Fibroblast of gingiva (primary cell): ENCODE measurements around the gene DNAAF8.
"Not testable (repeated sequence)": the region's sequence is repeated elsewhere in the genome, so short reads cannot be mapped to it uniquely, and the experiment has no call there.

Experiments used
- DNase-seq: peaks from one replicate; pipeline ENCODE4 v3.0.0-alpha.2; 2011; ENCODE audit warnings: low read depth

DNAAF8 gene

DNA sequence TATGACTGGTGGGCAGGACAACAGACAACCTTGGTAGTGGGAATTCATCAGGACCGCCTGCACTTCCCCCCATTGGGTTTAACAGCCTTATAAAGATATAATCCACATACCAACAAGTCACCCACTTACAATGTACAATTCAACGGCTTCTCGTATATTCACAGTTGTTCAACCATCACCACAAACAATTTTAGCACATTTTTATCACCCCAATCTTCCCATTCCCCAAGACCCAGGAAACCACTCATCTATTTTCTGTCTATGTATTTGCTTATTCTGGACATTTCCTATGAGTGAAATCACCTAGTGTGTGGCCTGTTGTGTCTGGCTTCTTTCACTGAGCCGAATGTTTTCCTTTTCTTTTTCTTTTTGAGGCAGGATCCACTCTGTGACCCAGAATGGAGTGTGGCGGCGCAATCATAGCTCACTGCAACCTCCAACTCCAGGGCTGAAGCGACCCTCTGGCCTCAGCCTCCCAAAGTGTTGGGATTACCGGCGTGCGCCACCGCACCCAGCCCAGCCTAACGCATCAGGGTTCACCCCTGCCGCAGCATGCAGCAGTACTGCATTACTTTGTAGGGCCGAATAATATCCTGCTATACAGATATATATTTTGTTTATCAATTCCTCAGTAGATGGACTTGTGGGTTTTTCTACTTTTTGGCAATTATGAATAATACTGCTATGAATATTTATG, 11.1 kb upstream of the DNAAF8 start:
- no peak for DNase-seq

DNA sequence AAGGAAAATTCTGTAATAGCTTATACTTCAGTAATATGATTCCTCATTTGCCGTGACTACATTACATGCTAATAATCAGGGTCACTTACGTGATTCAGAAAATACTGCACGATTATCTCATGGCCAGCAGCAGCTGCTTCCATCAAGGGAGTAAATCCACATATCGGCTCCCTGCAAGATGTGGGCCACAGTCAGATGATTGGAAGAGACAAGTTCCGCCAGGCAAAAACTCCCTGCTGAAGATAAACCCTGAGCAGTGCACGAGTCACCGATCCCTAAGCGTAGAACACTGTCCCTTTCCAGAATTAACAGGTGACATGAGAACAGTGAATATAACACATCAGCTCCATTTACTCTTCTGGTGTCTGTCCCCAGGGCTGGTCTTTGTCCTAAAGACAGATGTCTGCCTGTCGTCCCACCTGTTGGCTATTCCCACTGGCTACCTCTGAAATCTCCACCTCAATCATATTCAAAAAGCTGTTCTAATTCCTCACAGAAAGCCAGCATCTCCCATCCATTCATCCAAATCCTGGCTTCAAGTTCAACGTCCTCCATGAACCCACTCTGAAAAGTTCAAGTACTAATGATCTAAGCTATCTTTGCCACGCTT, 9.6 kb upstream of the DNAAF8 start:
- no peak for DNase-seq

- no peak for DNase-seq
Observed at GRCh38 chr16:4726616-4727015, 7.7 kb upstream of the DNAAF8 start.

DNA sequence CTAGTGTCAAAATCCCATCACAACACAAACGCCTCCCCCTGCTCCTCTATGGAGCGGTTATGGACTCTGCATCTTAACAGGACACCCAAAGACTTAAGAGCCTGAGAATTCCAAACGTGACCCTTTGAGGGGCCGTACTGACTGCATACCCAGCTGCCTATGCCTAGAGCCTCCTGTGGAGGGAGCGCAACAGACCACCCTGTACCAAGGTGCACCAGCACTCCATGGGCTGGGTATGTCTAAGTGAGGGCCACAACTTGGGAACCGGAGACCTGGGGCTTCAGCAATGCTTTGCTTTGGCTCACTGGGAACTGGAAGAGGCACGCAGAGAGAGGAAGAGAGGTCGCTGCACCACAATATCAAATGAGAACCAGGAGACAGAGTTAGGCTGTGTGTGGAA, 5.7 kb upstream of the DNAAF8 start:
- no peak for DNase-seq

- no peak for DNase-seq
Observed at GRCh38 chr16:4729876-4730275, 4.5 kb upstream of the DNAAF8 start.

GRCh38 chr16:4733211-4733742, 1.1 kb upstream of the DNAAF8 start:
- DNase-seq: no peak

- no peak for DNase-seq
Observed at GRCh38 chr16:4733747-4734062, 632 bp upstream of the DNAAF8 start.

GRCh38 chr16:4734730-4735535, 596 bp downstream of the DNAAF8 start:
- peak; percentile 74 for DNase-seq

DNA sequence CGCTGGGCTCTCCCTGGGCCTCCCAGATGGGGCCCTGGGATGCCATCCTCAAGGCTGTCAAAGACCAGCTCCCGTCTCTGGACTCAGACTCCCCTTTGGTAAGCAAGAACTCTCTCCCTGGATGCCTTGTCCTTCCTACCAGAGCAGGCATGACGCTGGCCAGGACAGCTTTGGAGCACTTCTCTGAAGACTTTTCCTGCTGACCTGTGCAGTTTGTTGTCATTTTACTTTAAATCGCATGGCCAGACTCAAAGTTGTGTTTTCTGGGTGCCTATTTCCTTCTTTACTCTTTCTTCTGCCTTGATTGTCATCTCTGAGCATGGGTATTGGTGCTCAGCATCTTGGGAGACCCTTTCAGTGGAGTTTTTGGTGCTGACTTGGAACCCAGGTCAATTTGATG, 2.2 kb downstream of the DNAAF8 start:
- DNase-seq: no peak

DNA sequence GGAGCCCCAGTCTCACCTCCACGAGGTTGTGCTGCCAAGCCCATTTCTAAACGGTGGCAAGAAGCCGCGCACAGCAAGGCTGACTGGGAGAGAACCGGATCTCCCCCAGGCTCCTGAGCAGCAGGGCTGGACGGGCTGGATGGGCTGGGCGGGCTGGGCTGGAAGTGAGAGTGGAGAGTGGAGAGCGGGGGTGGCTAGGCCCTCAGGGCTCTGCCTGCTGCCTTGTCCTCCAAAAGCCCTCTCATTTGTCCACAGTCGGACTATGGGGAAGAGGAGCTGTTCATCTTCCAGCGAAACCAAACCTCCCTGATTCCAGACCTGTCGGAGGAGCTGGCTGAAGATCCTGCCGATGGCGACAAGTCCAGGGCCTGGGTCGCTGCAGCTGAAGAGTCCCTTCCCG, 3.2 kb downstream of the DNAAF8 start:
- no peak for DNase-seq

DNA sequence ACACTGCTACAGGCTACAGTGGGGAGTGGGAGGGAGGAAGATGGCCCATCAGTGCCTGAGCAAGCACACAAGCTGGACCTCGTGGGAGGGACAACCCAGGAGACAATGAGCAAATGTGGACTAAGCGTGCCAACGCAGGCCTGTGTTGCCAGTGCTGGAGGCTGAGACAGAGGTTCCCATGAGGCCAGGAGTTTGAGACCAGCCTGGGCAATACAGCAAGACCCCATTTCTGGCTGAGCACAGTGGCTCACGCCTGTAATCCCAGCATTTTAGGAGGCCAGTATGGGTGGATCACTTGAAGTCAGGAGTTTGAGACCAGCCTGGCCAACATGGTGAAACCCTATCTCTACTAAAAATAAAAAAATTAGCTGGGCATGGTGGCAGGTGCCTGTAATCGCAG, 4.0 kb downstream of the DNAAF8 start:
- DNase-seq: not testable (repeated sequence)

GRCh38 chr16:4743226-4743878, 9.0 kb downstream of the DNAAF8 start:
- DNase-seq: no peak

DNA sequence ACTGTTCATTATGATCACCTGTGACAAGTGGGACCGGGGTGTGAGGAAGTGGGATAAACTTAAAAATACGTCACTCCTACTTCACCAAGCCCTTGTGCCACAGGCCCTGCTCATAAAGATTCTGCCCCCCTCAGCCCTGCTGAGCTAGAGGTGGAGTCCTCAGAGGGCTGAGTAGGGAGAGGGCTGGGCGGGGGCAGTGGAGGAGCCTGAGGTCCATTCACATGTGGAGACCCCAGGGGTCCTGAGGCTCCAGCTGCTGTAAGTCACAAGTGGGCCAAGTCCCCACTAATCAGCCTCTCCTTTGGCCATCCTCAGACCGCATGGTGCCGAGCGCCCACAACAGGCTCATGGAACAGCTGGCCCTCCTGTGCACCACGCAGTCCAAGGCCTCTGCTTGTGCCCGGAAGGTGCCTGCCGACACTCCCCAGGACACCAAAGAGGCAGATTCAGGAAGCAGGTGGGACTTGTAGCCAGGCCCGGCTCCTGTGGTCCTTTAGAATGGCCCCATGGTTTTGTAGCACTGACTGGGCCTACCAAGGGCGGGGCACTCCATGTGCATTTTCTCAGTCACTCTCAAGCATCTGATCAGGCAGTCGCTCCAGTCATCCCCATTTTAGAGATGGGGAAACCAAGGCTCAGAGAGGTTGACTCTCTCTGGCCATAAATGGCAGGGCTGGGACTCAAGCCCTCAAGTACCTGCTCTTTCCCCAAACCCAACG, 10.4 kb downstream of the DNAAF8 start:
- DNase-seq: no peak

GRCh38 chr16:4745274-4745569, 10.9 kb downstream of the DNAAF8 start:
- no peak for DNase-seq

GRCh38 chr16:4746215-4746614, 11.9 kb downstream of the DNAAF8 start:
- no peak for DNase-seq

- peak; percentile 77 for DNase-seq
Observed at GRCh38 chr16:4746991-4747574, 12.7 kb downstream of the DNAAF8 start.

DNA sequence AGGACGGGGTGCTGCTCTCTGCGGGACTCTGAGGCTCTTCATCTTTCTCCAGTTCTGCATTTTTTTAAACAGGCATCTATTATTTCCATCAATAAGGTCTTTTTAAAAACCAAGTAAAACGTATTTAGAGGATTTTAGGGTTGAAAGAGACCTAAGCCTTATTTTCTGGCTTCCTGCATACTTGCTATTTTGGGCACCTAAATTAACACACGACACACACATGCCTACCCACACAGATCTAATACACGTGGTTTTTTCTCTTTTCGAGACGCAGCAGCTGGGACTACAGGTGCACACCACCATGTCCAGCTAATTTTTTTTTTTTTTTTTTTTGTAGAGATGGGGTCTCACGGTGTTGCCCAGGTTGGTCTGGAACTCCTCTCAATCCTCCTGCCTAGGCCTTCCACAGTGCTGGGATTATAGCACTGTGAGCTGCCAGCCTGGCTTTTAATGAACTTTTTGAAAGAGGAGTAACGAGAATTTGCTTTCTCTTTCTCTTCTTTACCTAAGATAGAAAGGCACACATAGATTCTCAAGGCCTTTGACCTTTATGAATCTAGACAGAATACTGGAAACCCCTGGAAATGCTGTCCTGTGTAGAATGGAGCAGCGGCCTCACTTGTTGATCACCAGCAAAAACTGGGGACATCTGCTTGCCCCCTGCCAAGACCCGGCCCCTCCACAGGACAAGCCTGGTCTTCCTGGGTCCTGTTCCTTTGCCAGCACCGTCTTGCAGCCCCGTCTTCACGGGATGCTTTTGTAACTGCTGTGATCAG, 13.8 kb downstream of the DNAAF8 start:
- no peak for DNase-seq

GRCh38 chr16:4748682-4749411, 14.5 kb downstream of the DNAAF8 start:
- no peak for DNase-seq

GRCh38 chr16:4749700-4750257, 15.4 kb downstream of the DNAAF8 start:
- no peak for DNase-seq

GRCh38 chr16:4750896-4751295, 16.6 kb downstream of the DNAAF8 start:
- DNase-seq: no peak
